HUES6 (cell line): Measurements from ENCODE around the gene SLC7A4.

Experiments
- H3K27ac ChIP-seq: 2 replicates; pipeline ENCODE4 v1.7.0; 2013; ENCODE audit warnings: low read depth, mild to moderate bottlenecking, low read length, inconsistent platforms
- H3K27me3 ChIP-seq: 2 replicates; pipeline ENCODE4 v1.6.1; 2013; ENCODE audit warnings: low read length; ENCODE audit not compliant: control insufficient read depth, insufficient read depth
- H3K36me3 ChIP-seq: 2 replicates; pipeline ENCODE4 v1.6.1; 2013; ENCODE audit warnings: low read length; ENCODE audit not compliant: control insufficient read depth, insufficient read depth
- H3K4me1 ChIP-seq: 2 replicates; pipeline ENCODE4 v1.6.1; 2013; ENCODE audit warnings: low read length; ENCODE audit not compliant: control insufficient read depth, insufficient read depth
- H3K4me3 ChIP-seq: 2 replicates; pipeline ENCODE4 v1.5.1; 2013; ENCODE audit warnings: low read depth, low read length
- H3K9ac ChIP-seq: one replicate; pipeline ENCODE4 v1.6.1; 2013; ENCODE audit warnings: mild to moderate bottlenecking, low read length
- H3K9me3 ChIP-seq: 2 replicates; pipeline ENCODE4 v1.6.1; 2013; ENCODE audit warnings: low read depth, low read length; ENCODE audit not compliant: control insufficient read depth, insufficient read depth

SLC7A4 gene

DNA sequence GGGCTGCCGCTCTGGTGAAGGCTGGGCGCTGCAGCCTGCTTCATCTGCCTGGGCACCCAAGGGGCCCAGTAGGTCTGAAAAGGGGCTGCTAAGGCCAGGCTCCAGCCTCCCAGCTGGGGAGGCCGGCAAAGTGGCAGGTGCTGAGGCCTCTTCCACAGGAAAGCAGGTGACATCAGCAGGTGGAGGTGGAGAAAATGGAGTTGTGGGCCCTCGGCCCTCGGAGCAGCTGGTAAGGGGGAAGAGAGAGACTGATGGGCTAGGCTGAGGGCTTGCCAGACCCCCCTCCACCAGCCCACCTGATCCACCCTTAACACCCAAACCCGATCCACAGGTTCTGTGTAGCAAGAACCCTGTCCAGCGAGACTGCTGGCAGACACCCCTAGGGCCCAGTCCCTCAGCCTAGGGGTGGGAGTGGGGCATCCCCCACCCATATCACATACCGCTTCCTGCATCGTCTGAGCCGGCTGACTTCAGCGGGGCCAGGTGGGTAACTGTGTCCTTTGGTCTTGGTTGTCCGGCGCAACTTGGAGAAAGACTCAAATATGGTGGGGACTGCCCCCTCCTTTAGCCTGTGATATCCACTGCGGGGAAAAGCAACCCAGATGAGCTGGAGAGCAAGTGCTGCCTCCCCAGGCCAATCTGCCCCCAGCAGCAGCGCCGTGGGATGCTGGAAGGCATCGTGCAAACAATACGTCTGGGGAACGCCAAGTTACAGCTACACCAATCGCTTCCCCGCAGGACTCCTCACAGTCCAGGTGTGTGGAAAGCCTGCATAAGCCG is 32.0 kb downstream of the SLC7A4 start:
- no peaks in the 10 kb centered on the region for H3K9me3 ChIP-seq
- no peaks in the 10 kb centered on the region for H3K27me3 ChIP-seq
- peaks cover 10% of the 10 kb centered on the region for H3K4me1 ChIP-seq
- H3K27ac ChIP-seq, result no peak overlapping the region
- H3K9ac ChIP-seq, result peak overlapping the region; percentile 95
- peaks cover 40% of the 10 kb centered on the region for H3K36me3 ChIP-seq
- peak overlapping the region; percentile 83 for H3K4me3 ChIP-seq

DNA sequence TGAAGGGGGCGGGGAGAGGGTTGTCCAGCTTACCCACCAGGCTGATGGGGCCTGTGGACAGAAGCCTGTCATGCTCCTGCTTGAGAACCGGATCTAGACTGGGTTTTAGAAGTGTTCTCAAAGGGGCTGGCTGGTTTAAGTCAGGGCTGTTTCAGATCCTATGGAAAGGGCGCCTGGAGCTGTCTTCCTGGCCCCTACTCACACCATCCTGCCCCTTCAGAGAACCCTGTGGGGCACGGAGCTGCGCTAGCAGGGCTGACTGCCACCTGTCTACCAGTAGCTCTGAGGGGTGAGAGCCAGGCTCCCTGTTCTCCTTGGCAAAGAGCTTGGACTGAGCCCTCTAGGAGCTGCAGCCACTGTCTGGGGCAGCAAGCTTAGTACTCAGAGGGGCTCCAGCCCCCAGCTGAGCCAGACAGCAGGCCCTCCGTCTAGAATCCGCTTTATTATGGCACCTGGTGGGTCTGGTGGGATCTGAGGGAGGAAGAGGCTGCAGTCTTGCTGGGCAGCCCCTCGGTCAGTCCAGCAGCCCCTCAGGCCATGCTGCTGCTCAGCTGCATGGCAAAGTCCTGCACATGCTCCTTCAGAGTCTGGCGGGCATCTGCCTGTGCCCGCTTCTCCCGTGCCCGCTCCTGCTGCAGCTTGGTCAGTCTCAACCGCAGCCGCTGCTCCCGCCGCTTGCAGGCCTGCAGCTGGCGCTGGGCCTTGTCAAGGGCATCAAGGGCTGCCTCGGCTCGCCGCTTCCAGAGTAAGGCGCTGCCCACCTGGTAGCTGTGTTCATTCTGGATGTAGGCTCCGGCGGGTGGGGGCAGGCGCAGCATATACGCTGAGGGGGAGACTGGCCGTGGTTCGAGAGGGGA is 32.8 kb downstream of the SLC7A4 start:
- Histone ChIP-seq H3K9ac (no peak overlapping the region), H3K4me1 (peaks cover 10% of the 10 kb centered on the region), H3K9me3 (no peaks in the 10 kb centered on the region), H3K27ac (no peak overlapping the region), H3K27me3 (no peaks in the 10 kb centered on the region), H3K36me3 (peaks cover 40% of the 10 kb centered on the region), H3K4me3 (no peak overlapping the region)

DNA sequence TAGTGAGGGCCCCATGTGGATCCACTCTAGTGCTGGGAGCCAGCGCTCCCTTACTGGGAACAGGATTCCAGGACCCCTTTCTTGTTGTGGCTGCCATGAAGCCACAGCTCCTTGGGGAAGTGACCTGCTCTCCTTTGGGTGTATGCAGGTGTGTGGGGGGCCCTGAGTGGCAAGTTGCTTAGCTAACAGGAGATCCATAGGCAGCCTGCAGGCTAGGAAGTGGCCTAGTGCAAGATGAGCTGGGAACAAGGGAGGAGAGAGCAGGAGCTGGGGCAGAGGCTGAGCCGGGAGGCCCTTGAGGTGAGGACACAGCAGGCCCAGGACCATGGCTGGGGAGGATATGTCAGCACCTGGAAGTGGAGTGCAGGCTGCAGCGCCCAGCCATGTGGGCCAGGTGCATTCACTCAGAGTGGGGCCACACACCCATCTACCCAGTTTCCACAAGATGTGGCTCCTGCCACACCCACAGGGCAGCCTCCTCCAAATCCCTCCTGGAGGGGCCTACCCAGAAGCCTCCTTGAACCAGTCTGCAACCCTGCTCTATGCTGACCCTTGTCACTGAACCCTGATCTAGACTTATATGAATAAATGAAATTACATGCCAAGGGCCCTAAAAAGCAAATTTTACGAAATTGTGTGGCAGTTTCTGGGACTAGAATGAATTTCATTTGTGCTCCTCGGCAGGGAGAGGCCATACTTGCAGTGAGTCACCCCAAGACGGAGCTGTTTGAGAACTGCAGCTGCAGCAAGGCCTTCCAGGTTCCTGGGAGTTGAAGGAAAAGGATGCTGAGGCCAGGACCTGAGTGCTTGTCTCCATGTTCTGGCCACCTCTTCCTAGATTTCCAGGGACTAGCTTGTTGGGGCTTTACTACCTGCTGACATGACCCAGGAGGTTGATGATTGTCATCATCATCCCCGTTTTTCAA is 33.7 kb downstream of the SLC7A4 start:
- no peak overlapping the region for H3K4me3 ChIP-seq
- H3K9ac ChIP-seq, result no peak overlapping the region
- no peak overlapping the region for H3K27ac ChIP-seq
- H3K9me3 ChIP-seq, result no peaks in the 10 kb centered on the region
- peaks cover 10% of the 10 kb centered on the region for H3K4me1 ChIP-seq
- no peaks in the 10 kb centered on the region for H3K27me3 ChIP-seq
- peaks cover 49% of the 10 kb centered on the region for H3K36me3 ChIP-seq

DNA sequence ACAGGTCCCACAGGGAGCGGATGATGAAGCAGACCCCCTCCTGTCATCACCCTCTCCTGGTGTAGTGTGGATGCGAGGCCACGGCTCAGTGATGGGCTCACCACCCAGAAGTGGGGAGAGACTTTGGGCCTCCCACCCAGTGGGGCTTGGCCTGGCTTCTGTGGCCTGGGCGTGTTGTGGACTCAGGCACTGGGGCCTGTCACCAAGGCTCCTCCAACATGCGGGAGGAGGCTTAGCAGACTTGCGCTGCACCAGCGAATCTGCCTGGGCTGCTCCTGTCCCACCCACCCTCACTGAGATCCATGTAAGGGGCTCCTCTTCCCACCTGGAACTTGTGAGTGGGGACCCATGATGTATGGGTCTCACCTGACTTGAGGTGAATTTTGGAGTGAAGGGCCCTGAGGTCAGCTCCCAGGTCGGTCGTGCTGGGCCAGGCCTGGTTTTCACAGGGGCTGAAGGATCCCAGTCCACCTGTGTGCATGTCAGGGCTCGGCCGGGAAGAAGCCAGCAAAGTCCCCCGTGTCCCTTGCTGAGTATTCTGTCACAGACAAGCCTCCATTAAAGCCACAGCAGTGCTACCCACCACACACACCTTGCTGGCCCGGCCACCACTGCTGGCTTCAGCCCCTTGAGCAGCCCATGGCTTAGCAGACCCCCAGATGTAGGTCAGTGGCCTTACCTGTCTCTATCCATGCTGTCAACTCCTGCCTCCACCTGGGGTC is 34.7 kb downstream of the SLC7A4 start:
- H3K27me3 ChIP-seq, result no peaks in the 10 kb centered on the region
- H3K27ac ChIP-seq, result no peak overlapping the region
- H3K9ac ChIP-seq, result no peak overlapping the region
- H3K9me3 ChIP-seq, result no peaks in the 10 kb centered on the region
- H3K36me3 ChIP-seq, result peaks cover 58% of the 10 kb centered on the region
- no peak overlapping the region for H3K4me3 ChIP-seq
- H3K4me1 ChIP-seq, result peaks cover 5% of the 10 kb centered on the region; the same call in 1 of the 2 replicates

DNA sequence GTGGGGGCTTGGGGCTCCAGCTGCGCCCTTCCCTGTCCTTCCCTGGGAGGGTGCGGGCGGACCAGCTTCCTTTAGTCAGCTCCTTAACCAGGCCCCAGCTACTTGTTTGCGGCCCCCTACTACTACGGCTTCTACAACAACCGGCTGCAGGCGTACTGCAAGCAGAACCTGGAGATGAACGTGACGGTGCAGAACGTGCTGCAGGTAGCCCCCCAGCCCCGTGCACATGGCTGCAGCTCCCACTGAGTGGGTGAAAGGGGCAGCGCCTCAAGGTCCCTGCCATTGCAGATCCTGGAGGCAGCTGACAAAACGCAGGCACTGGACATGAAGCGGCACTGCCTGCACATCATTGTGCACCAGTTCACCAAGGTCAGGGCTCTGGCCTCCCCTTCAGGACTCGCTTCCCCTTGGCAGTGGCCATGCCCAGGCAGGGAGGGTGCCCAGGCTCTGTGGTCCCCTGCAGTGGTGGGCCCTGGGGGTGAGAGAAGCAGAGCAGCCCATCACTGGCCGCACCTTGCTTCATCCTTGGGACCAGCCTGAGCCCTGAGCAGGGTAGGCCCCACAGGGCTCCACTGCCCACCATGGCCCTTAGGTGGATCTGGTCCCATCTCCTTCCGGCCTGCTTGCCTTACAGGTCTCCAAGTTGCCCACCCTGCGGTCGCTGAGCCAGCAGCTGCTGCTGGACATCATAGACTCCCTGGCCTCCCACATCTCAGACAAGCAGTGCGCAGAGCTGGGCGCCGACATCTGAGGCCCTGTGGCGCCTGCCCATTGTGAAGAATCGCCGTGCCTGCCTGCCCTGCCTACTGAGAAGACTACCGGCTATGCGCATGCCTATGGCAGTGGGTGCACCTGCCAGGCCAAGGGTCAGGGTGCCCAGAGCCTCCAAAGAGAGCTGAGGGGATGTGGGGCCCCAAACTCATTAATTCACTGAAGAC is 35.5 kb downstream of the SLC7A4 start:
- Histone ChIP-seq H3K27ac (no peak overlapping the region), H3K4me1 (peaks cover 5% of the 10 kb centered on the region; the same call in 1 of the 2 replicates), H3K4me3 (no peak overlapping the region), H3K27me3 (no peaks in the 10 kb centered on the region), H3K9ac (no peak overlapping the region), H3K36me3 (peaks cover 67% of the 10 kb centered on the region), H3K9me3 (no peaks in the 10 kb centered on the region)

DNA sequence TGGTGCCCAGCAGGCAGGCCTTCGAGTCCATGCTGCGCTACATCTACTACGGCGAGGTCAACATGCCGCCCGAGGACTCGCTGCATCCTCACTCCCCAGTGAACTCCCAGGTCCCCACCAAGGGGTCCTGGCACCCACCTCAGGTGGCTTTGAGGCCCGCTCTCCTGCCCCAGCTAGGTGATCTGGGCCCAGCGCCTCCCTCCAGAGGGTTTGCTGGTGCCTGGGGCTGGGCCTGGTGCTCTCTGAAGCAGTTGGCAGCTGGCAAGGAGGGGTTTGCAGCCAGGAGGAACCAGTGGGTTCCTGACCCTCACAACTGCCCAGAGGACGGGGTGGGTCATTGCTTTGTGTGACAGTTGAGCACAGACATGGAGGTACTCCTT is 36.3 kb downstream of the SLC7A4 start:
- Histone ChIP-seq H3K4me1 (peaks cover 5% of the 10 kb centered on the region; the same call in 1 of the 2 replicates), H3K4me3 (no peak overlapping the region), H3K9me3 (no peaks in the 10 kb centered on the region), H3K27me3 (no peaks in the 10 kb centered on the region), H3K27ac (no peak overlapping the region), H3K36me3 (peaks cover 75% of the 10 kb centered on the region), H3K9ac (no peak overlapping the region)

DNA sequence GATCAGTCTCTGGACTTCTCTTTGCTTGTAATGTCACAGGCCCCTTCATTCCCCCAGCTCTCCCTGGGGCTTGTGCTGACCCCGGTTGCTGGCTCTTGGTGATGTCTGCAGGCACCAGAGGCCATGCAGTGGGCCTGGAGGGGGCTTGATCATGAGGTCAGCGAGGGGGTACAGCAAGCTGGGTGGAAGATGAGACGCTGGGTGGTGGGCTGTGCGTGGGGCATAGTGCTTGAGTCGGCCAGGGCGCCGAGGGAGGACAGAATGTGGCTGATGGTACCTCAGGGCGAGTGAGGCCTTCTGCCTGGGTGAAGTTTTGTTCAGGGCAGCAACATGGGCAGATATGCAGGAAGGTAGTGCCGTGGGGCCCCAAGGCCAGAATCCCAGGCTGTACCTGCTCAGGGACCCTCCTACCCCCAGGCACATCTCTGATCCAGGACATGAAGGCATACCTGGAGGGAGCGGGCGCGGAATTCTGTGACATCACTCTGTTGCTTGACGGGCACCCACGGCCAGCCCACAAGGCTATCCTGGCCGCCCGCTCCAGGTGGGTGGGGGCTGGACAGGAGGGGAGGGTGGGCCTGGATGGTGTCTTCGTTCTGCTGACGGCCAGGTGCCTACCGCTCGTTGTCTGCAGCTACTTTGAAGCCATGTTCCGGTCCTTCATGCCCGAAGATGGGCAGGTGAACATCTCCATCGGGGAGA is 36.9 kb downstream of the SLC7A4 start:
- Histone ChIP-seq H3K9me3 (no peaks in the 10 kb centered on the region), H3K9ac (no peak overlapping the region), H3K27me3 (no peaks in the 10 kb centered on the region), H3K27ac (no peak overlapping the region), H3K4me1 (peaks cover 1% of the 10 kb centered on the region; the same call in 1 of the 2 replicates), H3K4me3 (no peak overlapping the region), H3K36me3 (peaks cover 81% of the 10 kb centered on the region)

DNA sequence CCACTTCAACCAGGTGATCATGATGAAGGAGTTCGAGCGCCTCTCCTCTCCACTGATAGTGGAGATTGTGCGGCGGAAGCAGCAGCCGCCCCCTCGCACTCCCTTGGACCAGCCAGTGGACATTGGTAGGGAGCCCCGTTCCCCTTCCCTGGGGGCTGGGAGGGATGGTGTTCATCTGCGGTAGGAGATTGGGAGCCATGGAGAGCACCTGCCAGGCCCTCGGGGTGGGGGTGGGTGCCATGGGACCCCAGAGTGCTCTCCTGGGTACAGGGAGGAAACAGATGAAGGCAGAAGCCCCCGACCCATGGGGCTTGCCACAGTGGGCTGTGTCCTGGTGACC is 37.5 kb downstream of the SLC7A4 start:
- H3K9ac ChIP-seq, result no peak overlapping the region
- H3K27me3 ChIP-seq, result no peaks in the 10 kb centered on the region
- H3K9me3 ChIP-seq, result no peaks in the 10 kb centered on the region
- no peak overlapping the region for H3K4me3 ChIP-seq
- no peaks in the 10 kb centered on the region for H3K4me1 ChIP-seq
- peaks cover 78% of the 10 kb centered on the region for H3K36me3 ChIP-seq
- H3K27ac ChIP-seq, result no peak overlapping the region

DNA sequence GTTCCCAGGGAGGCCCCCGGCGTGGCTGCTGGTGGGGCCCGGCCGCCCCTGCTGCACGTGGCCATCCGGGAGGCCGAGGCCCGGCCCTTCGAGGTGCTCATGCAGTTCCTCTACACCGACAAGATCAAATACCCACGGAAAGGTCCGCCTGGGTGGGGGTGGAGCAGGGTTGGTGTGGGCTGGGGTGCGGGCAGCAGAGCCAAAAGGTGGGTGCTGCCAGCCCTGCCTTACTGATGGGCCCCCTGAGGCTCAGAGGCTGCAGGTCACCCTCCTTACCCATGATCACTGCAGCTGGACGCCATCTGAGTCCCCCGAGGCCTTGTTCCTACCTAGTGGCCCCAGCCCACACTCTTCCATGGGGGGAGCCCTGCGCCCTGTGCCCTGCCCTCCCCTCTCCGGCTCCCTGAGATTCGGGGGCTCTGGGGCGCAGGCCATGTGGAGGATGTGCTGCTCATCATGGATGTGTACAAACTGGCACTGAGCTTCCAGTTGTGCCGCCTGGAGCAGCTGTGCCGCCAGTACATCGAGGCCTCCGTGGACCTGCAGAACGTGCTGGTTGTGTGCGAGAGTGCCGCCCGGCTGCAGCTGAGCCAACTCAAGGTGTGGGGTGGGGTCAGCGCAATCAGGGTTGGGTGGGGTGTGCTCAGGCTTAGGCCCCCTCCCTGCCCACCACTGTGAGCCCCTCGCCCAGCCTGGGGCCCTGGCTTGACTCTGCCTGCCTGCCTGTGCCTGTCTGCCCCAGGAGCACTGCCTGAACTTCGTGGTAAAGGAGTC is 38.0 kb downstream of the SLC7A4 start:
- no peaks in the 10 kb centered on the region for H3K27me3 ChIP-seq
- H3K27ac ChIP-seq, result no peak overlapping the region
- H3K4me1 ChIP-seq, result no peaks in the 10 kb centered on the region
- no peaks in the 10 kb centered on the region for H3K9me3 ChIP-seq
- H3K4me3 ChIP-seq, result no peak overlapping the region
- H3K9ac ChIP-seq, result no peak overlapping the region
- H3K36me3 ChIP-seq, result peaks cover 73% of the 10 kb centered on the region
